HG02840 (cell line): ENCODE results near the gene BOLA3.
"Not testable (repeated sequence)": the region's sequence is repeated elsewhere in the genome, so short reads cannot be mapped to it uniquely, and the experiment has no call there.

ENCODE experiments used
- ATAC-seq: cut with Tn5 transposase; IDR thresholded peaks from one replicate; pipeline ENCODE4 v1.9.1; 2021; ENCODE audit warnings: mild to moderate bottlenecking, moderate library complexity, moderate number of reproducible peaks; ENCODE audit not compliant: unreplicated experiment, low FRiP score

BOLA3 gene

GRCh38 chr2:74105413-74105812 lies 42.3 kb downstream of the BOLA3 start:
- no peak for ATAC-seq

GRCh38 chr2:74104839-74105238 lies 42.9 kb downstream of the BOLA3 start:
- no peak for ATAC-seq

GRCh38 chr2:74103763-74104162 lies 43.9 kb downstream of the BOLA3 start:
- ATAC-seq = no peak

GRCh38 chr2:74102516-74102915 lies 45.2 kb downstream of the BOLA3 start:
- ATAC-seq = no peak

GRCh38 chr2:74101574-74102300 lies 46.0 kb downstream of the BOLA3 start:
- ATAC-seq = no peak

GRCh38 chr2:74100254-74101216 lies 47.2 kb downstream of the BOLA3 start:
- no peak for ATAC-seq

- no peak for ATAC-seq
Observed at GRCh38 chr2:74099835-74100234, 47.9 kb downstream of the BOLA3 start.

GRCh38 chr2:74099271-74099670 lies 48.4 kb downstream of the BOLA3 start:
- ATAC-seq = no peak

- no peak for ATAC-seq
Observed at GRCh38 chr2:74097574-74097973, 50.1 kb downstream of the BOLA3 start.

- no peak for ATAC-seq
Observed at GRCh38 chr2:74096052-74096451, 51.7 kb downstream of the BOLA3 start.

- no peak for ATAC-seq
Observed at GRCh38 chr2:74095632-74096031, 52.1 kb downstream of the BOLA3 start.

- no peak for ATAC-seq
Observed at GRCh38 chr2:74094291-74094690, 53.4 kb downstream of the BOLA3 start.

- no peak for ATAC-seq
Observed at GRCh38 chr2:74093840-74094239, 53.9 kb downstream of the BOLA3 start.

- ATAC-seq = no peak
Observed at GRCh38 chr2:74093426-74093825, 54.3 kb downstream of the BOLA3 start.

- no peak for ATAC-seq
Observed at GRCh38 chr2:74092275-74092674, 55.4 kb downstream of the BOLA3 start.

- ATAC-seq = no peak
Observed at GRCh38 chr2:74091391-74091790, 56.3 kb downstream of the BOLA3 start.

- no peak for ATAC-seq
Observed at GRCh38 chr2:74089816-74090745, 57.6 kb downstream of the BOLA3 start.

GRCh38 chr2:74088676-74089075 lies 59.0 kb downstream of the BOLA3 start:
- not testable (repeated sequence) for ATAC-seq

GRCh38 chr2:74087696-74088095 lies 60.0 kb downstream of the BOLA3 start:
- ATAC-seq = no peak

- no peak for ATAC-seq
Observed at GRCh38 chr2:74086021-74086420, 61.7 kb downstream of the BOLA3 start.
